A204.1 (cell line): ENCODE measurements around the gene LY86.

Source experiments
- FAIRE-seq: peaks from 2 replicates; lab custom pipeline; 2012; peaks lifted over from hg19 to GRCh38; lab: Jason Lieb, UNC

The LY86 gene

GRCh38 chr6:6683969-6684833 is 95.7 kb downstream of the LY86 start:
- FAIRE-seq: no peak

- no peak for FAIRE-seq
Observed at GRCh38 chr6:6685249-6686040, 96.9 kb downstream of the LY86 start.

- FAIRE-seq: no peak
Observed at GRCh38 chr6:6686176-6686575, 97.7 kb downstream of the LY86 start.

- FAIRE-seq: no peak
Observed at GRCh38 chr6:6686748-6687601, 98.5 kb downstream of the LY86 start.

- no peak for FAIRE-seq
Observed at GRCh38 chr6:6688283-6688682, 99.8 kb downstream of the LY86 start.

- no peak for FAIRE-seq
Observed at GRCh38 chr6:6688951-6689350, 100.4 kb downstream of the LY86 start.

- FAIRE-seq: no peak
Observed at GRCh38 chr6:6689400-6690143, 101.1 kb downstream of the LY86 start.

GRCh38 chr6:6690144-6690483 is 101.6 kb downstream of the LY86 start:
- FAIRE-seq: no peak

- no peak for FAIRE-seq
Observed at GRCh38 chr6:6694368-6694780, 105.9 kb downstream of the LY86 start.

- FAIRE-seq: no peak
Observed at GRCh38 chr6:6694825-6695624, 106.5 kb downstream of the LY86 start.

GRCh38 chr6:6695625-6696276 is 107.2 kb downstream of the LY86 start:
- no peak for FAIRE-seq

GRCh38 chr6:6696867-6697531 is 108.5 kb downstream of the LY86 start:
- FAIRE-seq: no peak

GRCh38 chr6:6697620-6698019 is 109.1 kb downstream of the LY86 start:
- FAIRE-seq: no peak

GRCh38 chr6:6699741-6700367 is 111.3 kb downstream of the LY86 start:
- FAIRE-seq: no peak

- FAIRE-seq: no peak
Observed at GRCh38 chr6:6700407-6701270, 112.1 kb downstream of the LY86 start.

- FAIRE-seq: no peak
Observed at GRCh38 chr6:6701864-6702263, 113.3 kb downstream of the LY86 start.

GRCh38 chr6:6703699-6704098 is 115.2 kb downstream of the LY86 start:
- FAIRE-seq: no peak
